KG1 (cell line): ENCODE measurements around the gene ZIC2.
"Not testable (repeated sequence)": the region's sequence is repeated elsewhere in the genome, so short reads cannot be mapped to it uniquely, and the experiment has no call there.

Experiments
- DNase-seq: peaks from one replicate; lab custom pipeline; 2025; lab: John Stamatoyannopoulos, UW

The ZIC2 gene

DNA sequence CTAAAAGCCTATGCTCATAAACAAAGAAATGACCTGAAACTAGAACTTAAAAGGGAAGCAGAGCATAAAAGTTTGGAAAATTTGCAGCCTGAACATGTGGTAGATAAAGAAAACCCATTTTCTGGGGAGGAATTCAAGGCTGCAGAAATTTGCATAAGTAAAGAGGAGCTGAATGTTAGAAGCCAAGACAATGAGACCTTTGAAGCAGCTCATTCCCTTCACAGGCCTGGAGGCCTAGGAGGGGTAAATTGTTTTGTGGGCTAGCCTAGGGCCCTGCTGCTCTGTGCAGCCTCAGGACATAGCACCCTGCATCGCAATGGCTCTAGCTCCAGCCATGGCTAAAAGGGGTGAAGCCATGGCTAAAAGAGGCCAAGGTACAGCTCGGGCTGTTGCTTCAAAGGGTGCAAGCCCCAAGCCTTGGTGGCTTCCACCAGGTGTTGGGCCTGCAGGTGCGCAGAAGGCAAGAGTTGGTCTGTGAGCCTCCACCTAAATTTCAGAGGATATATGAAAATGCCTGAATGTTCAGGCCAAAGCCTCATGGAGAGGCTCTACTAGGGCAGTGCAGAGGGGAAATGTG is 38.3 kb downstream of the ZIC2 start:
- DNase-seq, result no peak

DNA sequence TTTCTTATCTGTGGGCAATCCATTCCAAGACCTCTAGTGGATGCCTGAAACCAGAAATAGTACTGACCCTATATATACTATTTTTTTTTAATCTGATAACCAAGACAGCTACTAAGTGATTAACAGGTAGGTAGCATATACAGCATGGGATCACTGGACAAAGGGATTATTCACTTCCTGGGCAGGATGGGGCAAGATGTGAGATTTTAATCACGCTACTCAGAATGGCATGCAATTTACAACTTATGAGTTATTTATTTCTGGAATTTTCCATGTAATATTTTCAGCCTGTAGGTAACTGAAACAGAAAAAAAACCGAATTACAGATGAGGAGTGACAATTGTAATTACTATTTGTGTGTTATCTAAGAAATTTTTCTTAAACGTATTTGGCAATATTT is 41.2 kb downstream of the ZIC2 start:
- DNase-seq, result no peak

DNA sequence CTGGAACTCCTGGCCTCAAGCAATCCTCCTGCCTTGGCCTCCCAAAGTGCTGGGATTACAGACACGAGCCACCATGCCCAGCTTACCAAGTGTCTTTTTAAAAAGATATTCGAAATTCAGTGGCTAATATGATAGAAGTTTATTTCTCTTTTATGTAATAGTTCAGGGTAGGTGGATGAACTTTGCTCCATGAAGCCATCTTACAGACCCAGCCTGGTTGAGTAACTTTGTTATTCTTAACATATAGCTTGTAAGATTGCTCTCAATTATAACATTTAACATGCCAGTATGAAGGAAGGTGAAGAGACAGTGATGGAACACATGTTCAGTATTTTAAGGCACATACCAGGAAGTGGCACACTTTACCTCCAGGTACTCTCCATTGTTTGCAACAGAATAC is 42.4 kb downstream of the ZIC2 start:
- no peak for DNase-seq

DNA sequence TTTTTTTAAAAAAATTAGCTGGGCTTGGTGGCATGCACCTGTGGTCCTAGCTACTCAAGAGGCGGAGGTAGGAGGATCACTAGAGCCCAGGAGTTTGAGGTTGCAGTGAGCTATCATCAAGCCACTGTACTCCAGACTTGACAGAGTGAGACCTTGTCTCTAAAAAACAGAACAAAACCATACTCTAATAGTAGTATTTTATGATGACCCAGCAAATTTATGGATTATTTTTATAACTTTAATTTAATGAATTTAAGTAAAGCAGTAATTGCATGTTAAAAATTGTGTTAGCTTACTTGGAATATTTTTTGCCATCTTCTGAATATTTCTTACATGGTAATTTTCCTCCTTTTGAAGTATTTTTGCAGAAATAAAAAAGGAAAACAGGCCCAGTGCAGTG is 48.3 kb downstream of the ZIC2 start:
- no peak for DNase-seq

DNA sequence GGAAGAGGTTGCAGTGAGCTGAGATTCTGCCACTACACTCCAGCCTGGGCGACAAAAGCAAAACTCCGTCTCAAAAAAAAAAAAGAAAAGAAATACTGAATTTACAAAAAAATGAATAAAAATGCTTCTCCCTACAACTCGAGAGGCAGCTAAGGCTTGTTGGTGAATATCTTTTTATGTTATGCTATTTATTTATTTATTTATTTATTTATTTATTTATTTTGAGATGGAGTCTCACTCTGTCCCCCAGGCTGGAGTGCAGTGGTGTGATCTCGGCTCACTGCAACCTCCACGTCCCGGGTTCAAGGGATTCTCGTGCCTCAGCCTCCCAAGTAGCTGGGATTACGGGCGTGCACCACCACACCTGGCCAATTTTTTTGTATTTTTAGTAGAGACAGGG is 51.1 kb downstream of the ZIC2 start:
- DNase-seq, result not testable (repeated sequence)

DNA sequence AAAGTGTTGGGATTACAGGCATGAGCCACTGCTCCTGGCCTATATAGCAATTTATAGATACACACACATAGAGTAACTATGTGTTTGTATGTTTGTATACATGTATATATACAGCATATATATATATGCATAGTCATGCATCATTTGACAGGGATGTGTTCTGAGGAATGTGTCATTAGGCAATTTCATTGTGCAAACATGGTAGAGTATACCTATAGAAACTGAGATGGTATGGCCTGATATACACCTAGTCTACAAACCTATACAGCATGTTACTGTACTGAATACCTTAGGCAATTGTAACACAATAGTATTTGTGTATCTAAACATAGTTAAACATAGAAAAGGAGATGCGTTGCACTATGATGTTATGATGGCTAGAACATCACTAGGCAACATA is 54.4 kb downstream of the ZIC2 start:
- no peak for DNase-seq
